Fibroblast of mammary gland (primary cell): Measurements from ENCODE around the gene RNF166.
A peak's percentile ranks its signal among the peaks of the same experiment; 100 is the strongest.

Experiments
- DNase-seq: peaks from one replicate; pipeline ENCODE4 v3.0.0-alpha.2; 2010; ENCODE audit warnings: low read depth
- H3K4me3 ChIP-seq: 2 replicates; pipeline ENCODE4 v1.5.1; 2011; ENCODE audit warnings: low read depth, mild to moderate bottlenecking, low read length, moderate library complexity; ENCODE audit not compliant: control insufficient read depth
- TF ChIP-seq, protein P1 (sequence below): conservative IDR thresholded peaks from 2 replicates; pipeline ENCODE4 v1.5.1; 2011; ENCODE audit warnings: low read depth, low read length, inconsistent platforms; ENCODE audit not compliant: control insufficient read depth, insufficient read depth

Gene RNF166

DNA sequence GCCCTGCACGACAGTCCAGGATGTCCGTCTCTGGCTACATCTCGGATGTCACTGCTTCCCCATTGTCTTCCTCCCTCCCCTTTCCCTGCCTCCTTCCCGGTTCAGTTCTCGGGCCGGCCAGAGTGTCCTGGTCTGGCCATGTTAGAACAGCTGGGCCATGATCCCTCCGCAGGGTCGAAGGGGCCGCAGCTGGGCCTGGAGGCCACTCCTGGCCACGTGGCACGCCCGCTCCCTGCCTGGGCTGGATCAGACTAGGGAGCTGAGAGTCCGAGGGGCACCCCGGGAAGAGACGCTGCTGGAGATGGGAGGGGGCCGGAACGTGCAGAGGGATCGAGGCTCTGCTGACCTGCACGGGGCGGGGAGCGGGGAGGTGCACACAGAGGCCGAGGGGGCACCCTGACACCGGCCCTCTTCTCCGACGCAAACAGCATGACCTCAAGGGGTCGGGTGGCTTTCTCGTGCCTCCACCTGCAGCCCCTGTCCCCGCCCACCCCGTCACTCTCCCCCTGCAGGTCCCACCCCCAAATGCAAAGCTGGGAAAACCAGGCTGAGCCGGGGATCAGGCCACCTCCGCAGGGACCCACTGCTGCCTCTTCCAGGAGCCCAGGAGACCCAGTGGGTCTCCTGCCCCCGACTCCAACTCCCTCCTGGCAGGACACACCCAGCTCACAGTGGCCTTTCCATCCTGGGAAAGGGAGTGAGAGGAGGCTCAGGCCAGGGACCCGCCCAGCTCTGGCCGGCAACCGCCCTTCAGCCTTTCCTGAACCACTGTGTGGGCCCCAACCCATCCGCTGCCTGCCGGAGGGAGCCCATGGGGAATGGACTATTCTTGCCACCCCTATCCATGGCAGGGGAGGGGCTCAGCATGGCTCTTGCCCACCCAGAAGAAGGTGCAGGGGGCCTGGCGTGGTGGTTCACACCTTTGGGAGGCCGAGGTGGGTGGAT, 38.6 kb upstream of the RNF166 start:
- no peak overlapping the region for H3K4me3 ChIP-seq
- TF ChIP-seq, protein P1, sequence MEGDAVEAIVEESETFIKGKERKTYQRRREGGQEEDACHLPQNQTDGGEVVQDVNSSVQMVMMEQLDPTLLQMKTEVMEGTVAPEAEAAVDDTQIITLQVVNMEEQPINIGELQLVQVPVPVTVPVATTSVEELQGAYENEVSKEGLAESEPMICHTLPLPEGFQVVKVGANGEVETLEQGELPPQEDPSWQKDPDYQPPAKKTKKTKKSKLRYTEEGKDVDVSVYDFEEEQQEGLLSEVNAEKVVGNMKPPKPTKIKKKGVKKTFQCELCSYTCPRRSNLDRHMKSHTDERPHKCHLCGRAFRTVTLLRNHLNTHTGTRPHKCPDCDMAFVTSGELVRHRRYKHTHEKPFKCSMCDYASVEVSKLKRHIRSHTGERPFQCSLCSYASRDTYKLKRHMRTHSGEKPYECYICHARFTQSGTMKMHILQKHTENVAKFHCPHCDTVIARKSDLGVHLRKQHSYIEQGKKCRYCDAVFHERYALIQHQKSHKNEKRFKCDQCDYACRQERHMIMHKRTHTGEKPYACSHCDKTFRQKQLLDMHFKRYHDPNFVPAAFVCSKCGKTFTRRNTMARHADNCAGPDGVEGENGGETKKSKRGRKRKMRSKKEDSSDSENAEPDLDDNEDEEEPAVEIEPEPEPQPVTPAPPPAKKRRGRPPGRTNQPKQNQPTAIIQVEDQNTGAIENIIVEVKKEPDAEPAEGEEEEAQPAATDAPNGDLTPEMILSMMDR: no peak
- no peak for DNase-seq

DNA sequence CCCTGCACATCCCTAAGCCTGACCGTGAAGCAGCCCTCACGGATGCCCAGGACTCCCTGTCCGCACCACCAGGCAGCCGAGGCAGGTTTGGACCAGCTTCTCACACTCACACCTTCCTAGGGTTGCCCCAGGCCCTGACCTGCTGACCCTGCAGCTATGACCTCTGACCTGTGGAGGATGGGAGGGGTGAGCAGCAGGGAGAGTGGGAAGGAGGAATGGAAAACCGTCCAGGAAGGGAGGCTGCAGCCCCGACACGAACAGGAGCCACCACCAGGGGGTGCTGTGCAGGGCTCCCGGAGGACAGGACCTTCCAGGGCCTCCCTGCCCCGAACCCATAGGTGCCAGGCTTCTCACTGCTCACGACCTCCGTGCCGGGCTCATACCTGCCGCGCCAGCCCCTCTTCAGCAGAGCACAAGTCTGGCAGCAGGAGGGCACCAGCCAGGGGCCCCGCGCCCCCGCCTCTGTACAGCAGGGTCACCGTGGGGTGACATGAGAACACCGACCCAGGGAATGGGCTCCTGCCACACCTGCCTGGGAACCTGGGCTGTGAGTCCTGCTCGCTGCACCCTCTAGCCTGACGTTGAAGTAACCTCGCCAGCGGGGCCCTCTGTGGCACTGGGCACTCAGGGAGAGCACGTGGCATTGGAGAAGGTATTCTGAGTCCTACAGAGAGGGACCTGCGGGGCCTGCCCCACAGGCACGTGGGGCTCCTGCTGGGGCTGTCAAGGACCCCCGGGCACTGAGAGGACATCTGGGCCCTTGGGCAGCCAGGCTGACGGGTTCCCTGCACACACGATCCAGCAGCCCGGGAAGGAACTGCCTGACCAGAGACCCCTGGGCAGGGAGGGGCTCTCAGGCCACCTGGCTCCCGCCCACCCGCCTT, 37.7 kb upstream of the RNF166 start:
- no peak overlapping the region for H3K4me3 ChIP-seq
- TF ChIP-seq, protein P1: peak; percentile 79
- peak; percentile 64 for DNase-seq

DNA sequence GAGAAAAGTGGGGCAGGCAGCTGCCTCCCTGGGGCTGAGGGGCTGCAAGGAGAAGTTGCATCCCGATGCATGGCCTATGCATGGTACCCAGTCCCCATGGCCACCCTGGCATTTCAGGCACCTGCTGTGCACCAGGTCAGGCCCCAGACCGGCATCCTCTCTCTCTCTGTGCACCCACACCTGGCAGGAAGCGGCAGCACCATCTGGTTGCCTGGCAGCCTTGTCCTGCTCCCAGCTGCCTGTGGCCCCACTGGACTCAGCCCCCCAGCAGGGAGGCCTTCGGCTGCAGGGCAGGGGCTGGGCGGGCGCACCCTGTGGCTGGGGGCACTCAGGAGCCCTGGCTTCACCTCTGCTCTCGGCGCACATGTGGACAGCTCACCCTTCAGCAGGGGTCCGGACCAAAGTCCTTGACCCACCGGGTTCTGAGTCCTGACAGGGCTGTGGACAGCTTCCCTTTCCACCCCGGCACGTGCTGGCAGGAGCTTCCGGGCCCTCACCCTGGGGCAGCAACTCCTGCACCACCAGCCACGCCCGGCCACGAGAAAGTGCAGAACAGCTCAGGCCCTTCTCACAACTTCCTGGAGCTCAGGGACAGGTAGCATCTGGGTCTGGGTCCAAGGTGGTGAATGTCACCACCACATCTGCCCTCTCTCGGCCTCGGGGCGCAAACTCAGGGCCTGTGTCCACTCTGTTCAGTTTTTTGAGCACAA, 36.8 kb upstream of the RNF166 start:
- no peak overlapping the region for H3K4me3 ChIP-seq
- no peak for DNase-seq
- TF ChIP-seq, protein P1: no peak

DNA sequence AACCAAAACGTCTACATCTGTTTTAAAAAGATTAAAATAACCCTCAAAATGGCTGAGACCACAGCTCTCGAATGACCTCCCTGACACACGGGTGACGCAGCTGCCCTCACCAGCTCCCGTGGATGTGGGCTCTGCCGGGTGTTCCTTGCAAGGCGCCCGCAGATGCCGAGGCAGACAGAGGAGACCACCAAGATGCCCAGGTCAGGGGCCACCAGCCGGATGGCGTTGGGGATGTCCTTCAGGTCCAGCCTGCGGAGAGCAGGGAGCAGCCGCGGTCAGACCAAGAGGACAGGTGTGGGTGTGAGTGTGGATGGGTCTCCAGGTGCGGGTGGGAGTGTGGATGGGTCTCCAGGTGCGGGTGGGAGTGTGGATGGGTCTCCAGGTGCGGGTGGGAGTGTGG, 35.2 kb upstream of the RNF166 start:
- TF ChIP-seq, protein P1: no peak
- no peak overlapping the region for H3K4me3 ChIP-seq

DNA sequence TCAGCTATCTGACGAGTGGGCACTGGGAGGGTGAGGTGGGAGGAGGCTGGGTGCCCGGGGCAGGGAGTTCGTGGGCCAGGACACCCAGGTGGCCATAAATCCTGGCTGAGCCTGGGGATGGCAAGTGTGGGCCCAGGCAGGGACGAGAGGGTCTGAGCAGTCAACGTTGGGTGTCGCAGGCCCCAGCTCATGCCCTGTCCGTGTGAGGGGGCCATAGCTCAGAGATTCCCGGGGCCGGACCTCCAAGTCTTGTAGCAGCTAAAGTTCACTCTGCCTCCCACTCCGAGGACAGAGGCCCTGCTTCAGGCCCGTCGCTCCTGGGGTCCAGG, 34.5 kb upstream of the RNF166 start:
- H3K4me3 ChIP-seq: no peak overlapping the region
- TF ChIP-seq, protein P1: no peak
- no peak for DNase-seq

More for the DNA sequence above, 35.2 kb upstream of the RNF166 start:
- DNase-seq: no peak

DNA sequence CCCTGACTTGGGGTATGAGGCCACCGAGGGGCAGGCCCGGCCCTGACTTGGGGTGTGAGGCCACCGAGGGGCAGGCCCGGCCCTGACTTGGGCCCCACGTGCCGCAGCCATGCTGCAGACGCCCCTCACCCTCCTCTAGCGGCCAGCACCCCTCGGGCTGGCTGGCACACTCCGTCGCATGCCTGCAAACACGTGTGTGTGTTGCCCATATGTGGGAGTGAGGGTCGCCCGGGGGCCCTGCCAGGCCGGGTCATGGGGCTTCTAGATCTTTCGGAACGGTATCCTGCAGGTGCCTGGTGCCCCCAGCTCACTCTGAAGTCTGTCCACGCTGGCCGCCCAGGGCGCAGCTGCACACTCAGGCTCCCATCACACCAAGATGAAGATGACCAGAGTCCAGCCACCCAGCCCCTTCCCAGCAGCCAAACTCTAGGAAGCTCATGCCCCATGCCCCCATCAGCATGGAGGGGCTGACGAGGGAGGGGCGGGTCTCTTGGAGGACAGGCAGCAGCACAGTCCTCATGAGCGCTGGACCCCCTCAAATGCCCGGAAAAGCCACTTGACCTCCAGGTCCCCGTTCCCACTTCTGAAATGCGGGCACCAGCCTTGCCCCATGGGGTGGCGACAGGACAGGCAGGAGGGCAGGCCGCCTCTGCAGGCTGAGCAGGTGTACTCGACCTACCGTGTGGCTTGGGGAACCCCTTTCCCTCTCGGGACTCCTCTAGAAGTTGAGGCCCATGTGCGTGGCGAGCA, 33.9 kb upstream of the RNF166 start:
- DNase-seq: no peak
- H3K4me3 ChIP-seq: no peak overlapping the region
- TF ChIP-seq, protein P1: no peak
